Uterus (tissue), 4 donors: ENCODE measurements around the gene LRRIQ1. TPM values are rescaled to one million over a fixed set of nuclear protein-coding genes. Genes with fewer than 3 reads are reported as not detected.

Source experiments
- DNase-seq, 2 donors: peaks; one replicate each; pipeline ENCODE4 v3.0.0-alpha.2; 2019 to 2020
- H3K27ac ChIP-seq, 2 donors: fragments of 200-600 bp; sonication (generic); 1 replicate in 1 of 2; 2 replicates in 1 of 2; pipeline ENCODE4 v1.5.1; 2016 to 2018
- H3K27me3 ChIP-seq, 2 donors: fragments of 200-600 bp; sonication (generic); one replicate each; pipeline ENCODE4 v1.5.1; 2018 to 2019; ENCODE audit warnings: control low read depth in 1 of 2
- H3K36me3 ChIP-seq, 2 donors: fragments of 200-600 bp; sonication (generic); one replicate each; pipeline ENCODE4 v1.5.1; 2019; ENCODE audit warnings: control low read depth in 1 of 2
- H3K4me1 ChIP-seq, 2 donors: fragments of 200-600 bp; sonication (generic); one replicate each; pipeline ENCODE4 v1.5.1; 2018 to 2019; ENCODE audit warnings: control low read depth in 1 of 2
- H3K4me3 ChIP-seq, 2 donors: fragments of 200-600 bp; sonication (generic); 1 replicate in 1 of 2; 2 replicates in 1 of 2; pipeline ENCODE4 v1.5.1; 2018 to 2019; ENCODE audit warnings: mild to moderate bottlenecking in 1 of 2
- H3K9me3 ChIP-seq, 2 donors: fragments of 200-600 bp; sonication (generic); one replicate each; pipeline ENCODE4 v1.5.1; 2019; ENCODE audit warnings: control low read depth in 1 of 2
- CTCF ChIP-seq, 4 experiments: fragments of 200-600 bp in 2 of 4; fragments of 450-650 bp in 2 of 4; sonication (generic) in 2 of 4; IDR thresholded peaks; one replicate each; pipeline ENCODE4 v1.5.1; 2016 to 2019; ENCODE audit warnings: antibody characterized with exemption in 4 of 4, mild to moderate bottlenecking in 2 of 4, moderate library complexity in 1 of 4
- POLR2A ChIP-seq, 2 donors: fragments of 450-650 bp; IDR thresholded peaks; one replicate each; pipeline ENCODE4 v1.6.1; 2016; ENCODE audit warnings: antibody characterized with exemption in 2 of 2, mild to moderate bottlenecking in 1 of 2, moderate library complexity in 1 of 2
- intact Hi-C: fragments of 100-400 bp; cut with DNase I; formaldehyde crosslinking; loops from one replicate; pipeline ENCODE4 v1.15.1; 2023; ENCODE audit warnings: low total_unique reads
- total RNA-seq, 4 donors: library from RNA; depleted of rRNA in 3 of 4; stranded (reverse); fragments of >200 nt in 3 of 4; gene quantifications; one replicate each; pipeline versions ENCODE4 v1.1.0 to v1.2.4, GENCODE V29; 2014 to 2023
- donor health status: DM: yes; HTN: yes; CAD: no.

Gene LRRIQ1
- total RNA-seq, 4 donors from 2014 or later: 0.51 to 13.1 (median 1.9) TPM

GRCh38 chr12:85155791-85156190 is 119.6 kb downstream of the LRRIQ1 start:
- intact Hi-C loops: no loop called here
- Histone ChIP-seq H3K36me3 (no peaks in the 10 kb centered on the region), H3K4me1 (no peaks in the 10 kb centered on the region), H3K27me3 (no peaks in the 10 kb centered on the region), H3K9me3 (peaks cover 0 to 3% of the 10 kb centered on the region in 2 donors), H3K4me3 (no peak overlapping the region), H3K27ac (no peak overlapping the region)
- TF ChIP-seq CTCF (IDR thresholded peaks at IDR 0.05) (peak in 1 of 4 experiments; percentile 8), POLR2A (IDR thresholded peaks at IDR 0.05) (no peak)
- no peak for DNase-seq

GRCh38 chr12:85156569-85156968 is 120.4 kb downstream of the LRRIQ1 start:
- H3K36me3 ChIP-seq: no peaks in the 10 kb centered on the region
- intact Hi-C loops: no loop called here
- H3K27me3 ChIP-seq: no peaks in the 10 kb centered on the region
- peaks cover 0 to 3% of the 10 kb centered on the region in 2 donors for H3K9me3 ChIP-seq
- H3K27ac ChIP-seq: no peak overlapping the region
- H3K4me3 ChIP-seq: no peak overlapping the region
- TF ChIP-seq POLR2A (IDR thresholded peaks at IDR 0.05) (no peak), CTCF (IDR thresholded peaks at IDR 0.05) (no peak)
- no peak for DNase-seq
- no peaks in the 10 kb centered on the region for H3K4me1 ChIP-seq

- TF ChIP-seq CTCF (IDR thresholded peaks at IDR 0.05) (no peak), POLR2A (IDR thresholded peaks at IDR 0.05) (no peak)
- intact Hi-C loops: no loop called here
- Histone ChIP-seq H3K4me1 (no peaks in the 10 kb centered on the region), H3K9me3 (peaks cover 0 to 3% of the 10 kb centered on the region in 2 donors), H3K36me3 (no peaks in the 10 kb centered on the region), H3K4me3 (no peak overlapping the region), H3K27me3 (no peaks in the 10 kb centered on the region), H3K27ac (no peak overlapping the region)
- no peak for DNase-seq
These were observed 121.0 kb downstream of the LRRIQ1 start for GRCh38 chr12:85157035-85157603.

- Histone ChIP-seq H3K4me1 (no peaks in the 10 kb centered on the region), H3K9me3 (peaks cover 0 to 3% of the 10 kb centered on the region in 2 donors), H3K36me3 (no peaks in the 10 kb centered on the region), H3K27me3 (no peaks in the 10 kb centered on the region), H3K27ac (no peak overlapping the region), H3K4me3 (no peak overlapping the region)
- no peak for DNase-seq
- intact Hi-C loops: no loop called here
- TF ChIP-seq CTCF (IDR thresholded peaks at IDR 0.05) (no peak), POLR2A (IDR thresholded peaks at IDR 0.05) (no peak)
These were observed 127.7 kb downstream of the LRRIQ1 start for GRCh38 chr12:85163752-85164321.

DNA sequence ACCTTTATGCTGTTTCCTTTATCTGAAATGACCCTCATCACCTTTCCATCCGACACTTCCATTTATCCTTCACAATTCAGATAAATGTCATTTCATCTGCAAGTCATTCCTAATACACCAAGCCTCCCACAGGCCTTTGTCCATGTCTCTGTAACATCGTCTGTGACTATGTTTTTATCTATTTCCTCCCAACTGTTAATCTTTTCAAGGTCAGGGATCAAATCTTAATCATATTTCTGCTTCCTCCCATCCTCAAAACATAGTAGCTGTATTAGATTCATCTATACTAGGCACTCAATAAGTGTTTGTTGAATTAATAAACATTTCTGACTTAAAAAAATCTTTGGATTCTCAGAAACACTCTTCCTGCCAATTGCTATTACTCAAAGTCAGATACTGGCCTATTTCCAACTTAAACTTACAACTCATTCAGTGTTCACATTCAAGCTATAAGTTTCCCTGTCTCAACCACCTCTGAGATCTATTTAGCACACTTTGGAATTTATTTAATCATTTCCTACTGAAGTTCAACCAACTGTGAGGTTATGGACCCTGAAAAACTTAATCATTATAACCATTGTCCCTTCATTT is 143.6 kb downstream of the LRRIQ1 start:
- DNase-seq: no peak
- intact Hi-C loops: no loop called here
- Histone ChIP-seq H3K4me3 (no peak overlapping the region), H3K36me3 (no peaks in the 10 kb centered on the region), H3K4me1 (no peaks in the 10 kb centered on the region), H3K27me3 (no peaks in the 10 kb centered on the region), H3K27ac (no peak overlapping the region), H3K9me3 (no peaks in the 10 kb centered on the region)
- TF ChIP-seq POLR2A (IDR thresholded peaks at IDR 0.05) (no peak), CTCF (IDR thresholded peaks at IDR 0.05) (no peak)
